ENCODE data around the gene RAN.

DNA sequence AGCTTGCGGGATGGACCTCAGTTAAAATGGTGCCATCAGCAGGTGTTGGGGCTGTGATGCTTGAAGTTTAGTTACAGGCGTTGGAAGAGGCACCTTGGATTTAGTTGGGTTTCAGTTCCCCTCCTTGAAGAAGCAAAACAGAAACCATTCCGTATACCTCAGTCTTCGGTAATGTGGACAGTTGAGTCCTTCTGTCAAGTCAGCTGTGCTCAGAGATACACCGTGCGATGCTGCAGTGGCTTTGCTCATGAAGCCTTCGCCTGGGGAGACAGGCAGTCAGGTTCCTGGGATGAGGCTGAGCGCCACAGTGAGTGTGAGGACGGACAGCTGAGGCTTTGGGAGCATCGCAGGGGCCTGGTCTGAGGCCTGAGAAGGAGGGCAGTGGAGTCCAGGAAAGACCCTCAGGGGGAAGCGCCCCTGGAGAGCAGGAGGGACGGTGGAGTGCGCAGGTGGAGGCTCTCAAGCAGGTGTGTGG is 7.4 kb downstream of the RAN start:
- TF ChIP-seq, protein P1, sequence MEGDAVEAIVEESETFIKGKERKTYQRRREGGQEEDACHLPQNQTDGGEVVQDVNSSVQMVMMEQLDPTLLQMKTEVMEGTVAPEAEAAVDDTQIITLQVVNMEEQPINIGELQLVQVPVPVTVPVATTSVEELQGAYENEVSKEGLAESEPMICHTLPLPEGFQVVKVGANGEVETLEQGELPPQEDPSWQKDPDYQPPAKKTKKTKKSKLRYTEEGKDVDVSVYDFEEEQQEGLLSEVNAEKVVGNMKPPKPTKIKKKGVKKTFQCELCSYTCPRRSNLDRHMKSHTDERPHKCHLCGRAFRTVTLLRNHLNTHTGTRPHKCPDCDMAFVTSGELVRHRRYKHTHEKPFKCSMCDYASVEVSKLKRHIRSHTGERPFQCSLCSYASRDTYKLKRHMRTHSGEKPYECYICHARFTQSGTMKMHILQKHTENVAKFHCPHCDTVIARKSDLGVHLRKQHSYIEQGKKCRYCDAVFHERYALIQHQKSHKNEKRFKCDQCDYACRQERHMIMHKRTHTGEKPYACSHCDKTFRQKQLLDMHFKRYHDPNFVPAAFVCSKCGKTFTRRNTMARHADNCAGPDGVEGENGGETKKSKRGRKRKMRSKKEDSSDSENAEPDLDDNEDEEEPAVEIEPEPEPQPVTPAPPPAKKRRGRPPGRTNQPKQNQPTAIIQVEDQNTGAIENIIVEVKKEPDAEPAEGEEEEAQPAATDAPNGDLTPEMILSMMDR (conservative IDR thresholded peaks at IDR 0.05 in 1 of 2, IDR thresholded peaks at IDR 0.05 in 1 of 2; ENCODE audit: extremely low read depth in 1 of 2, insufficient read depth in 1 of 2, low read depth in 1 of 2, low read length in 2 of 2), result no peak
- no peak for TF ChIP-seq EZH2 (IDR thresholded peaks at IDR 0.05; ENCODE audit: borderline replicate concordance, low read length)

All from mammary epithelial cell (primary cell).